ENCODE results near the gene ASPA. TPM values are rescaled to one million over a fixed set of nuclear protein-coding genes. Genes with fewer than 3 reads are reported as not detected.
"Not testable (repeated sequence)": the region's sequence is repeated elsewhere in the genome, so short reads cannot be mapped to it uniquely, and the experiment has no call there.

ASPA gene
- 0.16 and 0.66 TPM in 2 replicates for total RNA-seq (2014; rRNA removed; shearing (Covaris generic))

GRCh38 chr17:3475812-3476610 is at the start of gene ASPA:
Gene ASPA (plus strand): TSS chr17:3475997. CDS start chr17:3476160, 163 bp downstream.
- DNase-seq (ENCODE audit: low spot score) = no peak

- not testable (repeated sequence) for DNase-seq (ENCODE audit: low spot score)
Observed at GRCh38 chr17:3433215-3433614, 42.6 kb upstream of the ASPA start.

- no peak for DNase-seq (ENCODE audit: low spot score)
Observed at GRCh38 chr17:3433741-3434140, 42.1 kb upstream of the ASPA start, which contains the start of gene OR1E2. Gene OR1E2 (minus strand): TSS chr17:3433841. CDS start chr17:3433841, 0 bp downstream.

- DNase-seq (ENCODE audit: low spot score) = no peak
Observed at GRCh38 chr17:3438368-3438767, 37.4 kb upstream of the ASPA start.

- DNase-seq (ENCODE audit: low spot score) = no peak
Observed at GRCh38 chr17:3440451-3440850, 35.3 kb upstream of the ASPA start.

GRCh38 chr17:3447625-3448024 is 28.2 kb upstream of the ASPA start:
- peak; percentile 2 for DNase-seq (ENCODE audit: low spot score)

GRCh38 chr17:3448059-3448665 is 27.6 kb upstream of the ASPA start:
- no peak for DNase-seq (ENCODE audit: low spot score)

GRCh38 chr17:3466355-3466754 is 9.4 kb upstream of the ASPA start:
- not testable (repeated sequence) for DNase-seq (ENCODE audit: low spot score)

- DNase-seq (ENCODE audit: low spot score) = no peak
Observed at GRCh38 chr17:3469529-3469928, 6.3 kb upstream of the ASPA start.

- DNase-seq (ENCODE audit: low spot score) = no peak
Observed at GRCh38 chr17:3471599-3471998, 4.2 kb upstream of the ASPA start, which contains the start of gene SPATA22. Gene SPATA22 (minus strand): TSS chr17:3471819. CDS start chr17:3469325, 2,494 bp downstream.

GRCh38 chr17:3472137-3472536 is 3.7 kb upstream of the ASPA start:
- DNase-seq (ENCODE audit: low spot score) = no peak

- DNase-seq (ENCODE audit: low spot score) = peak; percentile 18
Observed at GRCh38 chr17:3474212-3474611, 1.6 kb upstream of the ASPA start.

GRCh38 chr17:3475251-3475685 is 529 bp upstream of the ASPA start:
- DNase-seq (ENCODE audit: low spot score) = no peak

- no peak for DNase-seq (ENCODE audit: low spot score)
Observed at GRCh38 chr17:3479988-3480387, 4.2 kb downstream of the ASPA start.

GRCh38 chr17:3482852-3483251 is 7.1 kb downstream of the ASPA start:
- DNase-seq (ENCODE audit: low spot score) = no peak

- no peak for DNase-seq (ENCODE audit: low spot score)
Observed at GRCh38 chr17:3485481-3486068, 9.8 kb downstream of the ASPA start.

GRCh38 chr17:3497101-3497500 is 21.3 kb downstream of the ASPA start:
- DNase-seq (ENCODE audit: low spot score) = no peak

GRCh38 chr17:3501344-3501743 is 25.5 kb downstream of the ASPA start:
- DNase-seq (ENCODE audit: low spot score) = no peak

- DNase-seq (ENCODE audit: low spot score) = no peak
Observed at GRCh38 chr17:3502466-3502865, 26.7 kb downstream of the ASPA start.

GRCh38 chr17:3503285-3503684 is 27.5 kb downstream of the ASPA start:
- no peak for DNase-seq (ENCODE audit: low spot score)

- no peak for DNase-seq (ENCODE audit: low spot score)
Observed at GRCh38 chr17:3505008-3505407, 29.2 kb downstream of the ASPA start.

GRCh38 chr17:3506054-3506453 is 30.3 kb downstream of the ASPA start:
- no peak for DNase-seq (ENCODE audit: low spot score)

GRCh38 chr17:3507071-3507470 is 31.3 kb downstream of the ASPA start:
- DNase-seq (ENCODE audit: low spot score) = no peak

Measured in H4 (cell line).